Astrocyte (in vitro differentiated cells and primary cell): ENCODE measurements around the gene P4HA2. TPM values are rescaled to one million over a fixed set of nuclear protein-coding genes. Genes with fewer than 3 reads are reported as not detected.

Experiments
- DNase-seq: peaks from one replicate; pipeline ENCODE4 v3.0.0-alpha.2; 2010; ENCODE audit warnings: low read depth
- FAIRE-seq: peaks from 2 replicates; lab custom pipeline; 2011; peaks lifted over from hg19 to GRCh38; lab: Jason Lieb, UNC
- H2AFZ ChIP-seq: 2 replicates; pipeline ENCODE4 v1.6.0; 2012; ENCODE audit warnings: low read depth, low read length, inconsistent platforms
- H3K27ac ChIP-seq: 2 replicates; pipeline ENCODE4 v1.5.1; 2011; ENCODE audit warnings: low read depth, low read length, inconsistent platforms
- H3K27me3 ChIP-seq: 2 replicates; pipeline ENCODE4 v1.6.0; 2011; ENCODE audit warnings: low read length, inconsistent platforms; ENCODE audit not compliant: insufficient read depth
- H3K36me3 ChIP-seq: 2 replicates; pipeline ENCODE4 v1.5.1; 2011; ENCODE audit warnings: low read length, inconsistent platforms; ENCODE audit not compliant: insufficient read depth
- H3K4me1 ChIP-seq: 2 replicates; pipeline ENCODE4 v1.5.1; 2011; ENCODE audit warnings: low read length, inconsistent platforms; ENCODE audit not compliant: insufficient read depth
- H3K4me2 ChIP-seq: 2 replicates; pipeline ENCODE4 v1.6.0; 2012; ENCODE audit warnings: low read length, inconsistent platforms
- H3K4me3 ChIP-seq: 2 replicates; pipeline ENCODE4 v1.5.1; 2011; ENCODE audit warnings: low read depth, mild to moderate bottlenecking, low read length, inconsistent platforms; ENCODE audit not compliant: insufficient read depth
- H3K79me2 ChIP-seq: 2 replicates; pipeline ENCODE4 v1.6.0; 2012; ENCODE audit warnings: mild to moderate bottlenecking, low read length, inconsistent platforms; ENCODE audit not compliant: insufficient read depth
- H3K9ac ChIP-seq: 2 replicates; pipeline ENCODE4 v1.6.0; 2012; ENCODE audit warnings: mild to moderate bottlenecking, low read length, inconsistent platforms
- H3K9me3 ChIP-seq: 2 replicates; pipeline ENCODE4 v1.5.1; 2012; ENCODE audit warnings: low read depth, mild to moderate bottlenecking, low read length, inconsistent platforms; ENCODE audit not compliant: insufficient read depth
- H4K20me1 ChIP-seq: 2 replicates; pipeline ENCODE4 v1.6.0; 2012; ENCODE audit warnings: low read length, inconsistent platforms; ENCODE audit not compliant: insufficient read depth
- H3K27ac Mint-ChIP-seq: one replicate; pipeline ENCODE4 v1.8.0; 2021; ENCODE audit warnings: mild to moderate bottlenecking, mixed read lengths; ENCODE audit not compliant: unreplicated experiment
- H3K27me3 Mint-ChIP-seq: one replicate; pipeline ENCODE4 v1.8.0; 2021; ENCODE audit warnings: low read depth, mixed read lengths; ENCODE audit not compliant: unreplicated experiment
- H3K36me3 Mint-ChIP-seq: one replicate; pipeline ENCODE4 v1.8.0; 2021; ENCODE audit warnings: low read depth, mixed read lengths; ENCODE audit not compliant: unreplicated experiment
- H3K4me1 Mint-ChIP-seq: one replicate; pipeline ENCODE4 v1.8.0; 2021; ENCODE audit warnings: low read depth, mixed read lengths; ENCODE audit not compliant: unreplicated experiment
- H3K4me3 Mint-ChIP-seq: one replicate; pipeline ENCODE4 v1.8.0; 2021; ENCODE audit warnings: mild to moderate bottlenecking, moderate library complexity, mixed read lengths; ENCODE audit not compliant: unreplicated experiment
- H3K9me3 Mint-ChIP-seq: one replicate; pipeline ENCODE4 v1.8.0; 2021; ENCODE audit warnings: mild to moderate bottlenecking, mixed read lengths; ENCODE audit not compliant: unreplicated experiment
- EZH2 ChIP-seq: IDR thresholded peaks from 2 replicates; pipeline ENCODE4 v1.6.1; 2012; ENCODE audit warnings: mild to moderate bottlenecking, low read length, inconsistent platforms; ENCODE audit not compliant: insufficient read depth
- total RNA-seq: library from RNA; stranded (reverse); gene quantifications from 2 replicates; pipeline ENCODE4 v1.2.1, GENCODE V29; 2021
- TF ChIP-seq, protein P1 (sequence below): IDR thresholded peaks from 2 replicates; pipeline ENCODE4 v1.5.1; 2011; ENCODE audit warnings: low read depth, mild to moderate bottlenecking, inconsistent platforms, low read length, moderate library complexity; ENCODE audit not compliant: insufficient read depth

The P4HA2 gene
- total RNA-seq, 1 donor from 2014 or later = 214 TPM

DNA sequence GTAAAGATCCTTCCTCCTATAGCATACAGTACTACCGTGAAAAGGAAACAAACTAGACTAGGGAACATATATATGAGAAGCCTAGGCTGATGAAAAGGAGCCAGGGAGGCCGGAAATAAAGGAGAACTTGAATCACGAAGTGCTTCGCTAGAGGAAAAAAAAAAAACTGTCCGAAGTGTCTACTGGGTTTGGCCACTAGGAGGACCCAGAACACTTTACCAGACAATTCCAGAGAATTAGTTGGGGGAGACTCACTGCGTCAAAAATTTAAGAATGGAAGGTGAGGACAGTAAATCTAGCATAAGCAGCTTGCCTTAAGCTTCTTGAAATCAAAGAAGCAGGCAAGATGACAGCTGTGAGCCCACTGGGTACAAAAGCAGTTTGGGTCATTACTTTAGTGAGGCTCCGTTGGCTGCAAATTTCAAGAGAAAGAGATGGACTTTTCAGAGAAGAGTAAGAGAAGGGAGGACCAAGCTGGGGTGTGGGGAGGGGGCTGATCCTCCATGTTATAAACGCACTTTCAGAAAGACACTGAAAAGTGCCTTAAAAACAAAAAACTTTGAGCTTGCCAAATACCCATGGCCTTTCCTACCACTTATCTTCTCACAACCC, 47.4 kb downstream of the P4HA2 start:
- DNase-seq = peak; percentile 55
- Mint-ChIP-seq H3K4me1 (peaks cover 5% of the 10 kb centered on the region), H3K27ac (no peak overlapping the region), H3K27me3 (no peaks in the 10 kb centered on the region), H3K36me3 (peaks cover 7% of the 10 kb centered on the region), H3K4me3 (no peak overlapping the region), H3K9me3 (peaks cover 6% of the 10 kb centered on the region)
- H3K79me2 ChIP-seq = no peaks in the 10 kb centered on the region
- H3K4me1 ChIP-seq = no peaks in the 10 kb centered on the region
- no peak overlapping the region for H2AFZ ChIP-seq
- H3K27ac ChIP-seq = no peak overlapping the region
- H3K36me3 ChIP-seq = no peaks in the 10 kb centered on the region
- no peak overlapping the region for H3K9ac ChIP-seq
- H3K4me2 ChIP-seq = peak overlapping the region; percentile 8
- TF ChIP-seq EZH2 = no peak
- TF ChIP-seq, protein P1, sequence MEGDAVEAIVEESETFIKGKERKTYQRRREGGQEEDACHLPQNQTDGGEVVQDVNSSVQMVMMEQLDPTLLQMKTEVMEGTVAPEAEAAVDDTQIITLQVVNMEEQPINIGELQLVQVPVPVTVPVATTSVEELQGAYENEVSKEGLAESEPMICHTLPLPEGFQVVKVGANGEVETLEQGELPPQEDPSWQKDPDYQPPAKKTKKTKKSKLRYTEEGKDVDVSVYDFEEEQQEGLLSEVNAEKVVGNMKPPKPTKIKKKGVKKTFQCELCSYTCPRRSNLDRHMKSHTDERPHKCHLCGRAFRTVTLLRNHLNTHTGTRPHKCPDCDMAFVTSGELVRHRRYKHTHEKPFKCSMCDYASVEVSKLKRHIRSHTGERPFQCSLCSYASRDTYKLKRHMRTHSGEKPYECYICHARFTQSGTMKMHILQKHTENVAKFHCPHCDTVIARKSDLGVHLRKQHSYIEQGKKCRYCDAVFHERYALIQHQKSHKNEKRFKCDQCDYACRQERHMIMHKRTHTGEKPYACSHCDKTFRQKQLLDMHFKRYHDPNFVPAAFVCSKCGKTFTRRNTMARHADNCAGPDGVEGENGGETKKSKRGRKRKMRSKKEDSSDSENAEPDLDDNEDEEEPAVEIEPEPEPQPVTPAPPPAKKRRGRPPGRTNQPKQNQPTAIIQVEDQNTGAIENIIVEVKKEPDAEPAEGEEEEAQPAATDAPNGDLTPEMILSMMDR = peak; percentile 89
- FAIRE-seq = peak; percentile 59
- H3K27me3 ChIP-seq = no peaks in the 10 kb centered on the region
- H3K4me3 ChIP-seq = no peak overlapping the region
- no peaks in the 10 kb centered on the region for H3K9me3 ChIP-seq
- H4K20me1 ChIP-seq = no peaks in the 10 kb centered on the region

DNA sequence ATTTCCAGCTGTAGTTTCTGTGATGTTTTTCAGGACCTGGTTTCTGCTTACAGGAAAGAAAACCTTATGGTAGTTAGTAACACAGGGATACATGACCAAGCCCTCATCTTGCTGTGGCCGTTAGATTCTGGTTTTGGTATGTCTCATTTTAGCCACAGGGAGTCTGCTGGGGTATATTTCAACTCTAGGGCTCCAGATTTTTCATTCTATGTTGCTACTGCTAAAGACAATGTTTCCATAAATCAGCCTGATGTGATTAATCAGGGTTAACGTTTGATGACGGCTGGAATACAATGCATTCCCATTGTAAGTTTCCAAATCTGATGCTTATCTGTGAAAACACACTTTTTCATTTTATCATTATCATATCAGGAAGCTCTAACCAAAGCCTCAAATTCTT, 48.2 kb downstream of the P4HA2 start:
- DNase-seq (peak; percentile 57), FAIRE-seq (no peak)
- Histone ChIP-seq H3K79me2 (no peaks in the 10 kb centered on the region), H3K27me3 (no peaks in the 10 kb centered on the region), H3K27ac (no peak overlapping the region), H4K20me1 (no peaks in the 10 kb centered on the region), H3K4me3 (no peak overlapping the region), H3K9ac (no peak overlapping the region), H3K36me3 (no peaks in the 10 kb centered on the region), H3K4me2 (no peak overlapping the region), H3K9me3 (no peaks in the 10 kb centered on the region), H3K4me1 (no peaks in the 10 kb centered on the region), H2AFZ (no peak overlapping the region)
- Mint-ChIP-seq H3K27ac (no peak overlapping the region), H3K4me1 (peaks cover 5% of the 10 kb centered on the region), H3K36me3 (peaks cover 7% of the 10 kb centered on the region), H3K9me3 (peaks cover 2% of the 10 kb centered on the region), H3K4me3 (no peak overlapping the region), H3K27me3 (no peaks in the 10 kb centered on the region)
- no peak for TF ChIP-seq EZH2
- TF ChIP-seq, protein P1 = no peak

DNA sequence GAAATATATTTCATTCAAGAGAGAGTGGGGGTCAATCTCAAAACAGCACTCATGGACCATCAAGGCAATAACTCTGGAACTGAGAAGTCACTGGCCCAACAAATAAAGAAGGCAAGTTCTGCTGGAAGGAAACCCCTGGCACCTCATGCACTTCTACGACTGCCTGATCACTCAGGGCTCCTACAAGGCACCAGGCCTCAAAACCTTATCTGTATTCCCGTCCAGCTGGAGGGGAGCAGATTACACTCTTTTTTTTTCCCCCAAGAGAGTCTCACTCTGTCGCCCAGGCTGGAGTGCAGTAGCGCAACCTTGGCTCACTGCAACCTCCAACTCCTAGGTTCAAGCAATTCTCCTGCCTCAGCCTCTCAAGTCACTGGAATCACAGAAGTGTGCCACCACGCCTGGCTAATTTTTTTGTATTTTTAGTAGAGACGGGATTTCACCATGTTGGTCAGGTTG, 49.9 kb downstream of the P4HA2 start:
- H3K36me3 Mint-ChIP-seq = no peaks in the 10 kb centered on the region
- H3K4me3 Mint-ChIP-seq = no peak overlapping the region
- Histone ChIP-seq H4K20me1 (no peaks in the 10 kb centered on the region), H3K36me3 (no peaks in the 10 kb centered on the region), H3K27me3 (no peaks in the 10 kb centered on the region), H3K4me2 (no peak overlapping the region), H3K4me1 (no peaks in the 10 kb centered on the region), H3K9me3 (no peaks in the 10 kb centered on the region), H2AFZ (no peak overlapping the region), H3K9ac (no peak overlapping the region), H3K79me2 (no peaks in the 10 kb centered on the region), H3K4me3 (no peak overlapping the region), H3K27ac (no peak overlapping the region)
- peaks cover 4% of the 10 kb centered on the region for H3K27me3 Mint-ChIP-seq
- TF ChIP-seq, protein P1 = no peak
- no peak for TF ChIP-seq EZH2
- no peak for FAIRE-seq
- no peak overlapping the region for H3K27ac Mint-ChIP-seq
- H3K4me1 Mint-ChIP-seq = peaks cover 3% of the 10 kb centered on the region
- DNase-seq = no peak
- H3K9me3 Mint-ChIP-seq = no peaks in the 10 kb centered on the region
